ENCODE results near the gene ZNF579.

ZNF579 gene

GRCh38 chr19:55567708-55568328 is 12.8 kb downstream of the ZNF579 start:
- DNase-seq (ENCODE audit: low read depth in 2 of 2) = no peak

- DNase-seq (ENCODE audit: low read depth in 2 of 2) = no peak
Measured at GRCh38 chr19:55566823-55567222, 13.8 kb downstream of the ZNF579 start.

- DNase-seq (ENCODE audit: low read depth in 2 of 2) = no peak
Measured at GRCh38 chr19:55563261-55563690, 17.4 kb downstream of the ZNF579 start.

- DNase-seq (ENCODE audit: low read depth in 2 of 2) = no peak
Measured at GRCh38 chr19:55559684-55560083, 21.0 kb downstream of the ZNF579 start.

- no peak for DNase-seq (ENCODE audit: low read depth in 2 of 2)
Measured at GRCh38 chr19:55554741-55555152, 25.9 kb downstream of the ZNF579 start.

- no peak for DNase-seq (ENCODE audit: low read depth in 2 of 2)
Measured at GRCh38 chr19:55554302-55554701, 26.3 kb downstream of the ZNF579 start.

- DNase-seq (ENCODE audit: low read depth in 2 of 2) = no peak
Measured at GRCh38 chr19:55553217-55554182, 27.1 kb downstream of the ZNF579 start.

GRCh38 chr19:55552620-55553019 is 28.0 kb downstream of the ZNF579 start:
- DNase-seq (ENCODE audit: low read depth in 2 of 2) = no peak

- DNase-seq (ENCODE audit: low read depth in 2 of 2) = no peak
Measured at GRCh38 chr19:55552206-55552605, 28.4 kb downstream of the ZNF579 start.

GRCh38 chr19:55550321-55550650 is 30.4 kb downstream of the ZNF579 start:
- no peak for DNase-seq (ENCODE audit: low read depth in 2 of 2)

GRCh38 chr19:55549500-55550320 is 30.9 kb downstream of the ZNF579 start:
- no peak for DNase-seq (ENCODE audit: low read depth in 2 of 2)

- no peak for DNase-seq (ENCODE audit: low read depth in 2 of 2)
Measured at GRCh38 chr19:55546822-55547614, 33.6 kb downstream of the ZNF579 start.

- no peak for DNase-seq (ENCODE audit: low read depth in 2 of 2)
Measured at GRCh38 chr19:55546011-55546410, 34.6 kb downstream of the ZNF579 start.

- DNase-seq (ENCODE audit: low read depth in 2 of 2) = no peak
Measured at GRCh38 chr19:55545443-55545842, 35.2 kb downstream of the ZNF579 start, which contains the start of gene SBK3. SBK3 (minus strand) TSS chr19:55545543; CDS start chr19:55545543, 0 bp downstream.

GRCh38 chr19:55544776-55545439 is 35.7 kb downstream of the ZNF579 start:
- DNase-seq (ENCODE audit: low read depth in 2 of 2) = no peak

- DNase-seq (ENCODE audit: low read depth in 2 of 2) = no peak
Measured at GRCh38 chr19:55544014-55544413, 36.6 kb downstream of the ZNF579 start.

- DNase-seq (ENCODE audit: low read depth in 2 of 2) = no peak
Measured at GRCh38 chr19:55543567-55543966, 37.1 kb downstream of the ZNF579 start.

GRCh38 chr19:55542292-55542855 is 38.3 kb downstream of the ZNF579 start:
- no peak for DNase-seq (ENCODE audit: low read depth in 2 of 2)

GRCh38 chr19:55541091-55541490 is 39.6 kb downstream of the ZNF579 start:
- no peak for DNase-seq (ENCODE audit: low read depth in 2 of 2)

- DNase-seq (ENCODE audit: low read depth in 2 of 2) = no peak
Measured at GRCh38 chr19:55540619-55541018, 40.0 kb downstream of the ZNF579 start.
